ENCODE results near the gene DSCAML1.

The DSCAML1 gene

DNA sequence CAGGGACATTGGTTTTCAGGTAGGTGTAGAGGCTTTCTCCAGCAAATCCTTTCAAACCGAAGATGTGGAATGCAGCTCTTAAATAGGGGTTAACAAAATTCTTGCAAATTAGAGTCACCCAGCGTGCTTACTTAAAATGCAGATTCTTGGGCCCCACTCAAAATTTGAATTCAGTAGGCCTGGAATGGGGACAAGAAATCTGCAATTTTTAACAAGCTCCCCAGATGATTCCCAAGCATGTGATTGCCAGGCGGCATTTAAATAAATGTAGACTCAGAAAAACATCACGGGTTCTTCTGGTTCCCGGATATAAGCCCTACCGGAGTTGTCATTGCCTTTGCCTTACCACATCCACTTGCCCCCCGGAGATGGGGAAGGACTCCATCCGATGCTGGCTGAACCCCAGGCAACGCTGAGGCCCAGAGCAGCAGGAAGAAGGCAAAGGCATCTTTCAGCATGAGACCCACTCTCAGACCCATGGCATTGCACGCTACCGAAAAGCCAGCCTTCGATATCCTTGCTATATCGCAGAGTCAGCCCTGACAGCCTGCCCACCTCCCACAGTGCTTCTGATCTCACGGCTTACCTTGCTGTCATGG, 134.2 kb downstream of the DSCAML1 start:
- no peak for DNase-seq (ENCODE audit: low read depth)
- H3K4me3 ChIP-seq (ENCODE audit: low read depth, low read length): no peak overlapping the region
- TF ChIP-seq, protein P1, sequence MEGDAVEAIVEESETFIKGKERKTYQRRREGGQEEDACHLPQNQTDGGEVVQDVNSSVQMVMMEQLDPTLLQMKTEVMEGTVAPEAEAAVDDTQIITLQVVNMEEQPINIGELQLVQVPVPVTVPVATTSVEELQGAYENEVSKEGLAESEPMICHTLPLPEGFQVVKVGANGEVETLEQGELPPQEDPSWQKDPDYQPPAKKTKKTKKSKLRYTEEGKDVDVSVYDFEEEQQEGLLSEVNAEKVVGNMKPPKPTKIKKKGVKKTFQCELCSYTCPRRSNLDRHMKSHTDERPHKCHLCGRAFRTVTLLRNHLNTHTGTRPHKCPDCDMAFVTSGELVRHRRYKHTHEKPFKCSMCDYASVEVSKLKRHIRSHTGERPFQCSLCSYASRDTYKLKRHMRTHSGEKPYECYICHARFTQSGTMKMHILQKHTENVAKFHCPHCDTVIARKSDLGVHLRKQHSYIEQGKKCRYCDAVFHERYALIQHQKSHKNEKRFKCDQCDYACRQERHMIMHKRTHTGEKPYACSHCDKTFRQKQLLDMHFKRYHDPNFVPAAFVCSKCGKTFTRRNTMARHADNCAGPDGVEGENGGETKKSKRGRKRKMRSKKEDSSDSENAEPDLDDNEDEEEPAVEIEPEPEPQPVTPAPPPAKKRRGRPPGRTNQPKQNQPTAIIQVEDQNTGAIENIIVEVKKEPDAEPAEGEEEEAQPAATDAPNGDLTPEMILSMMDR (IDR thresholded peaks at IDR 0.05; ENCODE audit: insufficient read depth, low read depth, low read length, missing control alignments): no peak

DNA sequence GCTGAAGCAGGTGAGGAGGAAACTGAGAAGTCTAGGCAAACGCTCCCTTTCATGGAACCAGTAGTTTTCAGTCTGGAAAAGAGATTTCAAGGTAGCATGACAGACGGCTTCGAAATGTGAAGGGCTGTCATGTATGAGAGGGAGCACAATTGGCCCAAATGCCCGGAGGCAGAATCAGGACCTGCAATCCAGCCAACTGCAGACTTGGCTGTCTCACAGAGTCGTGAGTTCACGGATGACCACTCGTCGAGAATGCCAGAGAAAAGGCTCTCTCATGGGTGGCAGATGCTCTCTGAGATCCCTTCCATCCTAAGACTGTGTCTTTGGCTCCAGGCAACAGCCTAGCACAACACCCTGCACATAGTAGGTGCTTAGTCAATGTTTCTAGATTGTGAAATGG, 134.8 kb downstream of the DSCAML1 start:
- TF ChIP-seq, protein P1 (IDR thresholded peaks at IDR 0.05; ENCODE audit: insufficient read depth, low read depth, low read length, missing control alignments): no peak
- no peak for DNase-seq (ENCODE audit: low read depth)
- H3K4me3 ChIP-seq (ENCODE audit: low read depth, low read length): no peak overlapping the region

DNA sequence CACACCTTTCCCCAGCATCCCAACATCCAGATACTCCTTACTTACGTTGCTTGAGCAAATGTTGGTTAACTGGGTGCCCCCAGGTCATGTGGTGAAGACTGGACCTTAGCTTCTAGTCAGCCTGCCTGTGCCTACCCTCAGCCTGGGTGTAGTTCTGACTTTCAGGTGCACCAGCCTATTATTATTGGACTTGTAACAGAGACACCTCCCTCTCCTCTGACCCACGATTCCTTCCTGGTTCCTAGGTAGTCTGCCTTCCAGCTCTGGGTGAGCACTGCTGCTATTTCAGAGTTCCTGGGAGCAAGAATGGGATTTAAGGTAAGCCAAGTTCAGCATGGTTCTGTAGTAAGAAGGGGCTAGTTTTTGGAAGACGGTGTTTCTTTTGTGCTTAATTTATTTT, 138.2 kb downstream of the DSCAML1 start:
- DNase-seq (ENCODE audit: low read depth): no peak
- TF ChIP-seq, protein P1 (IDR thresholded peaks at IDR 0.05; ENCODE audit: insufficient read depth, low read depth, low read length, missing control alignments): no peak
- no peak overlapping the region for H3K4me3 ChIP-seq (ENCODE audit: low read depth, low read length)

DNA sequence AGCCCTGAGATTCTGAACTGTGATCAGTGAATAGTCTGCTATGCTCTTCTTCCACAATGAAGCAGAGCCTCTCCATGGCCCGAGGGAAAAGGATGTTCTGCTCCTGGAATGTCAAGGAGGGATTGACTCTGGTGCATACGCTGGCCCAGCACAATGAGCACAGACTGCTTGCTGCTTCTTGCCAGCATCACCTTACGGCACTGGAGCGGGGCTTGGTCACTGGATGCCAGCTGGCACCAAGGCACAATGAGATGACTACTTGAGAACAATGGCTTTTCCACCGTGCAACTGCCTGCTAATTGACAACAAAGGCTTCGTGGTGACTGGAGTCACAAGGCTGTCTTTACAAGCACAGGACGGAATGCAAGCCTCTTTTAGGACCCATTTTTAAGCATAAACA, 139.2 kb downstream of the DSCAML1 start:
- TF ChIP-seq, protein P1 (IDR thresholded peaks at IDR 0.05; ENCODE audit: insufficient read depth, low read depth, low read length, missing control alignments): no peak
- no peak overlapping the region for H3K4me3 ChIP-seq (ENCODE audit: low read depth, low read length)
- DNase-seq (ENCODE audit: low read depth): no peak

DNA sequence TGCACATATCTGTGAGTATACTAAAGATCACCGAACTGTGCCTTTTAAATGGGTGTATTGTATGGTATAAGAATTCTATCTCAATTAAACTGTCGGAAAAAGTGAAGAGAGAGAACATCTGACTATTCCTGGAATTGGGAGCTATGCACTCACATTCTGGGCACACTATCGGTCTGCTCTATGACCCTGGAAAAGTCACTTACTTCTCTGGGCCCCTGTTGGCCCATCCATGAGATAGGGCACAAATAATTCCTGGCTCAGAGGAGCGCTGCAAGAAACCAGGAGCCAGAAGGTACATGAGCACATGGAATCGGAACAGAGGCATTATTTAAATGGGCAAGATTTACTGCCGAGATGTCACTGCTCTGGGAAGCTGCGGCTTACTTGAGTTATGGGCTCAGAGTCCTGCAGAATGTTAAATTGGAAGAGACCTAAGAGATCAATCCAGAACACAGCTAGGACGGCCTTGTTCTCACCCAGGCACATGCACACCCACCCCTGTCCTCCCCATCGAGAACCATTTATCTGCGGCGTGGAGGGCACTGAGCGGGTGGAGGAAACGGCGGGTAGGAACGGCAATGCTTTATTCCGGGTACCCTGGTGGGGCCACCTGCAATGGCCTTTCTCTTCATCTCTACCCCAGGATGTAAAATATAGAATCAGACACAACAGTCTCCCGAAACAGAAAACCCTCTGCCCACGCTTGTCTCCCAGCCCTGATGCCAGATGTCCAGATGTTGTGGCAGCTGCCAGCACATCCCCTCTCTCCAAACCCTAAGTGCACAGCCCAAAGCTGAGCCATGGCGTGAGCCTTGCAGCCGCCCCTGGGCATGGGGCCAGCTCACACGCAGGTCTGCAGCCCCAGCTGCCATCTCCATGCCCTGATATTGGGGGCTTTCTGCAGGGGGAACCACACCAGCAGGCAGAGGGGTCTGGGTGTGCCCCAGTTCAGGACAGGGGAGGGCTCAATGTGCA, 142.4 kb downstream of the DSCAML1 start:
- no peak overlapping the region for H3K4me3 ChIP-seq (ENCODE audit: low read depth, low read length)
- no peak for DNase-seq (ENCODE audit: low read depth)
- TF ChIP-seq, protein P1 (IDR thresholded peaks at IDR 0.05; ENCODE audit: insufficient read depth, low read depth, low read length, missing control alignments): no peak

DNA sequence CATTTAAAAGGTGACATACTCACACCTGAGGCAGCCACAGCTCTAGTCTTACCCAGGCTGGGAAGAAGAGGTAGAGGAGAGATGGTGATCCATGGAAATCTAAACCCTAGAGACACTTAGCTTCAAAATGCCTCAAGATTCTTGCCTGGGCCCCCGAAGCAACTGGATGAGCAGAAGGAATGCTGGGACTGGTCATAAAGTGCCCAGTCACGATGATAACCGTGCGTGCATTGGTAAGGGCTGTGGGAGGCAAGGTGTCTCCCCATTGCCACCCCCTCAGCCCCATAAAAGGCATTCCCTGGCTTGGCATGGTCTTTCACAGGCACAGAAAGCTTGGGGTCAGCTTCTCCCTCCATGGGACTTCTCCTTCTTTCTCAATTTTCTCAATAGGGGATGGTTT, 144.5 kb downstream of the DSCAML1 start:
- DNase-seq (ENCODE audit: low read depth): no peak
- TF ChIP-seq, protein P1 (IDR thresholded peaks at IDR 0.05; ENCODE audit: insufficient read depth, low read depth, low read length, missing control alignments): no peak
- H3K4me3 ChIP-seq (ENCODE audit: low read depth, low read length): no peak overlapping the region

Measured in GM12865 (cell line).